Heart right ventricle (tissue), 16 donors: Measurements from ENCODE around the gene KRT73. TPM values are rescaled to one million over a fixed set of nuclear protein-coding genes. Genes with fewer than 3 reads are reported as not detected.

Experiments
- ATAC-seq, 8 donors: fragments of 200-7000 bp; cut with Tn5 transposase; one replicate each; pipeline ENCODE4 v1.9.1; 2020; ENCODE audit warnings: mild to moderate bottlenecking in 8 of 8, moderate library complexity in 8 of 8, moderate number of reproducible peaks in 1 of 8
- DNase-seq, 2 donors: peaks; one replicate each; pipeline ENCODE4 v3.0.0-alpha.2; 2020
- H3K27ac ChIP-seq, 10 donors: fragments of 200-600 bp; sonication (generic) in 2 of 10; one replicate each; pipeline versions ENCODE4 v1.5.0 to v1.8.0; 2020 to 2022; ENCODE audit warnings: mild to moderate bottlenecking in 3 of 10
- H3K27me3 ChIP-seq, 7 donors: fragments of 200-600 bp; one replicate each; pipeline ENCODE4 v1.8.0; 2021 to 2022; ENCODE audit warnings: mild to moderate bottlenecking in 2 of 7
- H3K36me3 ChIP-seq, 9 donors: fragments of 200-600 bp; sonication (generic) in 1 of 9; one replicate each; pipeline versions ENCODE4 v1.5.0 to v1.8.0; 2020 to 2022; ENCODE audit warnings: mild to moderate bottlenecking in 2 of 9
- H3K4me1 ChIP-seq, 9 donors: fragments of 200-600 bp; sonication (generic) in 1 of 9; one replicate each; pipeline versions ENCODE4 v1.5.0 to v1.8.0; 2020 to 2022; ENCODE audit warnings: mild to moderate bottlenecking in 4 of 9
- H3K4me3 ChIP-seq, 10 donors: fragments of 200-600 bp; sonication (generic) in 2 of 10; one replicate each; pipeline versions ENCODE4 v1.5.0 to v1.8.0; 2020 to 2022; ENCODE audit warnings: mild to moderate bottlenecking in 7 of 10, moderate library complexity in 2 of 10
- H3K9me3 ChIP-seq, 11 donors: fragments of 200-600 bp in 10 of 11; sonication (generic) in 2 of 11; one replicate each; pipeline versions ENCODE4 v1.5.0 to v1.8.0; 2013 to 2022; ENCODE audit warnings: mild to moderate bottlenecking in 2 of 11, control low read depth in 1 of 11, moderate library complexity in 1 of 11
- WGBS, 2 donors: extraction: QIAGEN DNeasy Blood & Tissue Kit; methylation state at CpG; one replicate each; pipeline ENCODE4 v1.1.7; 2013; ENCODE audit warnings: inconsistent platforms in 1 of 2; 5-methylcytosine and 5-hydroxymethylcytosine counted together
- intact Hi-C, 10 donors: fragments of 100-400 bp; cut with DNase I; formaldehyde crosslinking; loops; one replicate each; pipeline versions ENCODE4 v1.11.1 to v1.14.2; 2022
- polyA plus RNA-seq, 2 donors: library from polyadenylated mRNA; stranded (reverse); fragments of 200-250 nt; gene quantifications; one replicate each; pipeline ENCODE4 v1.2.3, GENCODE V29; 2013
- total RNA-seq, 10 donors: library from RNA; stranded (reverse); fragmentation: NEBNext Ultra II Directional in 3 of 10; extraction: Animal tissue kit (Norgen Biotek cat#: 25700) in 3 of 10; gene quantifications; one replicate each; pipeline versions ENCODE4 v1.2.1 to v1.2.4, GENCODE V29; 2021 to 2023
- TF ChIP-seq, protein P1 (sequence below), 9 donors: fragments of 200-600 bp; sonication (generic) in 2 of 9; IDR thresholded peaks; one replicate each; pipeline versions ENCODE4 v1.5.0 to v1.8.0; 2021 to 2022; ENCODE audit warnings: antibody characterized with exemption in 9 of 9, mild to moderate bottlenecking in 5 of 9, moderate library complexity in 1 of 9
- donor health status: Arrhythmogenic right ventricular cardiomyopathy.
- donor health status: ischemic (EF 13 %, LVEDD 7.1; RV severe dilation, severe dysfunction).
- donor health status: healthy with polysubstance abuse.
- donor health status: DM: no; HTN: yes; CAD: no.
- donor health status: DM: no; HTN: no; CAD: no.
- donor health status: ischemic (EF 25% LVEDD 6.9; RV normal size, moderate dysfunction).
- donor health status: ischemic (EF 25% LVEDD 5.7; RV mildly dilated, moderate dysfunction).
- donor health status: healthy.
- donor health status: DM: yes; HTN: yes; CAD: no.
- donor health status: Ischemic cardiomyopathy.
- donor health status: ischemic (EF 35%, LVEDD 5.7; RV mildly dilated, moderate dysfunction).
- donor health status: nonischemic (EF 11% LVEDD 7.7; RV severe dilation, severe dysfunction).
- donor health status: DM: yes; HTN: yes; CAD: no.
- donor health status: PGD.
- donor health status: ischemic (EF 29% LVEDD 5.4; RV normal size, mild dysfunction).
- donor health status: nonischemic (EF 23%, LVEDD 6.1; RV moderate dilation, normal function).

Gene KRT73
- total and polyA plus RNA-seq, 12 donors, result not detected

DNA sequence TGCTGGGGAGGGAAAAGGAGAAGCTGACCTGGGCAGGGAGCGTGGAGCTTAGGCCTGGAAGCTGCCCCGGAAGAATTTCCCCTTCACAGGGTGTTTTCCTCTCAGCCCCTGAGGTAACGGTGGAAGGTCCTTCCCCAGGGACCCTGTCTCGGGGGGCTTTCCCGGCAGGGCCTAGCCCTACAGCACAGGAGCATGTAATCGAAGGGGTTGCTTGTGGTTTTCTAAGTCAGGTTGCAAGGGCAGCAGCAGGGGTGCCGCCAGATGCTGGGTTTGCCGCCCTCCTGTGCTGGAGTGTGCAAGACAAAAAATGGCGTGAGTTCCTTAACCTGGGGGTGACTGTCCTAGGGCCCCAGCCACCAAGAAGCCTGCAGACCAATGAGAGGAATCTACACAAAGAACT, 43.1 kb downstream of the KRT73 start:
- intact Hi-C loops, result loop anchor here in 2 of 10 donors (5.0 to 10.0 kb wide), 2 partner anchors 410 to 423 kb away; no protein-coding TSS in a partner anchor
- Histone ChIP-seq H3K4me1 (no peaks in the 10 kb centered on the region), H3K36me3 (no peaks in the 10 kb centered on the region), H3K4me3 (no peak overlapping the region), H3K27ac (no peak overlapping the region), H3K27me3 (peaks cover 0 to 40% (median 9%) of the 10 kb centered on the region in 7 donors), H3K9me3 (no peaks in the 10 kb centered on the region)
- DNase-seq (no peak), ATAC-seq (no peak)
- WGBS, 2 donors, result 88 to 90% methylated on average over 9 of the region's 9 CpGs
- TF ChIP-seq, protein P1, sequence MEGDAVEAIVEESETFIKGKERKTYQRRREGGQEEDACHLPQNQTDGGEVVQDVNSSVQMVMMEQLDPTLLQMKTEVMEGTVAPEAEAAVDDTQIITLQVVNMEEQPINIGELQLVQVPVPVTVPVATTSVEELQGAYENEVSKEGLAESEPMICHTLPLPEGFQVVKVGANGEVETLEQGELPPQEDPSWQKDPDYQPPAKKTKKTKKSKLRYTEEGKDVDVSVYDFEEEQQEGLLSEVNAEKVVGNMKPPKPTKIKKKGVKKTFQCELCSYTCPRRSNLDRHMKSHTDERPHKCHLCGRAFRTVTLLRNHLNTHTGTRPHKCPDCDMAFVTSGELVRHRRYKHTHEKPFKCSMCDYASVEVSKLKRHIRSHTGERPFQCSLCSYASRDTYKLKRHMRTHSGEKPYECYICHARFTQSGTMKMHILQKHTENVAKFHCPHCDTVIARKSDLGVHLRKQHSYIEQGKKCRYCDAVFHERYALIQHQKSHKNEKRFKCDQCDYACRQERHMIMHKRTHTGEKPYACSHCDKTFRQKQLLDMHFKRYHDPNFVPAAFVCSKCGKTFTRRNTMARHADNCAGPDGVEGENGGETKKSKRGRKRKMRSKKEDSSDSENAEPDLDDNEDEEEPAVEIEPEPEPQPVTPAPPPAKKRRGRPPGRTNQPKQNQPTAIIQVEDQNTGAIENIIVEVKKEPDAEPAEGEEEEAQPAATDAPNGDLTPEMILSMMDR (IDR thresholded peaks at IDR 0.05), result no peak

DNA sequence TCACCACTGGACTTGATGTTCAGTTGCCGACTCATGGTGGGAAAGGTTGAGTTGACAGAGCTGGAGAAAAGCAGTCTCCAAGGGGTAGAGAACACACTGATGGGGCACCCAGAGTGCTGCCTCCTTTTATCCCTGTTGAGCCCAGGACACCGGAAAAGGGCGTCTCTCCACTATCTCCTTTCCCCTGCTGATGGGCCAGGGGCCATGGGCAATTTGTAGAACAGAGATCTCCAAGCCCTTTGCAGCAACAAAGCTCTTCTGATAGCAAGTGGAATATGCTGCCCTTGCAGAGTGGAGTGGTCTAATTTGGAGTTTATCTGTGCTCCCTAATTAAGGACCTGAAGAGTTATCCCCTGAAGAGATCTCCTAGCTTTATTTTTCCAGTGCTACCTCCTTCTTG, 44.6 kb downstream of the KRT73 start, which contains the start of gene KRT74:
Gene KRT74 (minus strand): TSS at position 101 of the 400 bp plus-strand sequence. CDS start 66 bp downstream, at position 35.
- Histone ChIP-seq H3K27ac (no peak within 1 kb of the TSS), H3K4me3 (no peak within 1 kb of the TSS), H3K27me3 (peaks cover 0 to 55% (median 9%) of the 10 kb centered on the region in 7 donors), H3K36me3 (no peaks in the 10 kb centered on the region), H3K4me1 (no peaks in the 10 kb centered on the region), H3K9me3 (no peaks in the 10 kb centered on the region)
- DNase-seq (no peak), ATAC-seq (no peak)
- WGBS, 2 donors, result 52 to 72% methylated on average over 3 of the region's 3 CpGs
- intact Hi-C loops, result loop anchor here in 1 of 10 donors (10.0 kb wide), 1 partner anchor 411 kb away; no protein-coding TSS in a partner anchor
- TF ChIP-seq, protein P1 (IDR thresholded peaks at IDR 0.05), result no peak

DNA sequence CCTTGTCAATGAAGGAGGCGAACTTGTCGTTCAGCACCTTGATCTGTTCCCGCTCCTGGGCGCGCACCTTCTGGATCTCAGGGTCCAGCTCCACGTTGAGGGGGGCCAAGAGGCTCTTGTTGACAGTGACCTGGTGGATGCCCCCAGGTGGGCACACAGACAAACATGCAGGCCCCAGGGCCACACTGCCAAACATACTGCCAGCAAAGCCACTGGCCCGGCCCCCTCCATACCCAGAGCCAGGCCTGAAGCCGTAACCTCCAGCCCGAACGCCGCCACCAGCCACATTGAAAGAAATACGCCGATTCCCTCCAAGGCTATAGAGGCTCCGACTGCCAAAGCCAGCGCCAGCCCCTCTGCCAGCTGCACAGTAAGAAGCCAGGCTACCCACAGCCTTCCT, 45.1 kb downstream of the KRT73 start:
- 90 to 93% methylated on average over 15 of the region's 15 CpGs for WGBS, 2 donors
- H3K4me3 ChIP-seq, result no peak overlapping the region
- no peaks in the 10 kb centered on the region for H3K9me3 ChIP-seq
- H3K27me3 ChIP-seq, result peaks cover 0 to 60% (median 11%) of the 10 kb centered on the region in 7 donors
- no peaks in the 10 kb centered on the region for H3K4me1 ChIP-seq
- TF ChIP-seq, protein P1 (IDR thresholded peaks at IDR 0.05), result no peak
- intact Hi-C loops, result loop anchor here in 1 of 10 donors (10.0 kb wide), 1 partner anchor 411 kb away; no protein-coding TSS in a partner anchor
- ATAC-seq (no peak), DNase-seq (no peak)
- H3K36me3 ChIP-seq, result no peaks in the 10 kb centered on the region
- H3K27ac ChIP-seq, result no peak overlapping the region

DNA sequence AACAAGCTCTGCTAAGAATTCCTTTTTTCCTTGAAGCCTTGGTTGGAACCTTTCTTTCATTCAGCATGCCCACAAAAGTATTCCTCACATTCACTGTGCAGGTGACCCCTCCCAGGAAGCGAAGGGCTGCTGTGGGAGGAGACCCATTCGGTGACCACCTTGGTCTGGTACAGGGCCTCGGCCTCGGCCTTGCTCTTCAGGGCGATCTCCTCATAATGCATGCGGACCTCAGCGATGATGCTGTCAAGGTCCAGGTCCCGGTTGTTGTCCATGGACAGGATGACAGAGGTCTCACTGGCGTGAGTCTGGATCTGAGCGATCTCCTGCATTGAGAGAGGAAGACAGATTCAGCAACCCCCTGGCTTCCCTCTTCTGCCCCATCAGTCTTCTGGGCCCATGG, 47.8 kb downstream of the KRT73 start:
- Histone ChIP-seq H3K4me1 (peaks cover 0 to 11% (median 0%) of the 10 kb centered on the region in 9 donors), H3K36me3 (no peaks in the 10 kb centered on the region), H3K4me3 (no peak overlapping the region), H3K27me3 (peaks cover 0 to 68% (median 16%) of the 10 kb centered on the region in 7 donors), H3K9me3 (no peaks in the 10 kb centered on the region), H3K27ac (no peak overlapping the region)
- TF ChIP-seq, protein P1 (IDR thresholded peaks at IDR 0.05), result no peak
- ATAC-seq, result no peak
- DNase-seq, result no peak
- WGBS, 2 donors, result 95 to 97% methylated on average over 10 of the region's 10 CpGs
- intact Hi-C loops, result loop anchor here in 1 of 10 donors (10.0 kb wide), 1 partner anchor 414 kb away; no protein-coding TSS in a partner anchor
